HG03342 (cell line): ENCODE measurements around the gene XRN1.
"Not testable (repeated sequence)": the region's sequence is repeated elsewhere in the genome, so short reads cannot be mapped to it uniquely, and the experiment has no call there.

Source experiments
- ATAC-seq: cut with Tn5 transposase; IDR thresholded peaks from one replicate; pipeline ENCODE4 v1.9.1; 2021; ENCODE audit warnings: mild to moderate bottlenecking, moderate library complexity; ENCODE audit not compliant: unreplicated experiment

XRN1 gene, protein sequence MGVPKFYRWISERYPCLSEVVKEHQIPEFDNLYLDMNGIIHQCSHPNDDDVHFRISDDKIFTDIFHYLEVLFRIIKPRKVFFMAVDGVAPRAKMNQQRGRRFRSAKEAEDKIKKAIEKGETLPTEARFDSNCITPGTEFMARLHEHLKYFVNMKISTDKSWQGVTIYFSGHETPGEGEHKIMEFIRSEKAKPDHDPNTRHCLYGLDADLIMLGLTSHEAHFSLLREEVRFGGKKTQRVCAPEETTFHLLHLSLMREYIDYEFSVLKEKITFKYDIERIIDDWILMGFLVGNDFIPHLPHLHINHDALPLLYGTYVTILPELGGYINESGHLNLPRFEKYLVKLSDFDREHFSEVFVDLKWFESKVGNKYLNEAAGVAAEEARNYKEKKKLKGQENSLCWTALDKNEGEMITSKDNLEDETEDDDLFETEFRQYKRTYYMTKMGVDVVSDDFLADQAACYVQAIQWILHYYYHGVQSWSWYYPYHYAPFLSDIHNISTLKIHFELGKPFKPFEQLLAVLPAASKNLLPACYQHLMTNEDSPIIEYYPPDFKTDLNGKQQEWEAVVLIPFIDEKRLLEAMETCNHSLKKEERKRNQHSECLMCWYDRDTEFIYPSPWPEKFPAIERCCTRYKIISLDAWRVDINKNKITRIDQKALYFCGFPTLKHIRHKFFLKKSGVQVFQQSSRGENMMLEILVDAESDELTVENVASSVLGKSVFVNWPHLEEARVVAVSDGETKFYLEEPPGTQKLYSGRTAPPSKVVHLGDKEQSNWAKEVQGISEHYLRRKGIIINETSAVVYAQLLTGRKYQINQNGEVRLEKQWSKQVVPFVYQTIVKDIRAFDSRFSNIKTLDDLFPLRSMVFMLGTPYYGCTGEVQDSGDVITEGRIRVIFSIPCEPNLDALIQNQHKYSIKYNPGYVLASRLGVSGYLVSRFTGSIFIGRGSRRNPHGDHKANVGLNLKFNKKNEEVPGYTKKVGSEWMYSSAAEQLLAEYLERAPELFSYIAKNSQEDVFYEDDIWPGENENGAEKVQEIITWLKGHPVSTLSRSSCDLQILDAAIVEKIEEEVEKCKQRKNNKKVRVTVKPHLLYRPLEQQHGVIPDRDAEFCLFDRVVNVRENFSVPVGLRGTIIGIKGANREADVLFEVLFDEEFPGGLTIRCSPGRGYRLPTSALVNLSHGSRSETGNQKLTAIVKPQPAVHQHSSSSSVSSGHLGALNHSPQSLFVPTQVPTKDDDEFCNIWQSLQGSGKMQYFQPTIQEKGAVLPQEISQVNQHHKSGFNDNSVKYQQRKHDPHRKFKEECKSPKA (N-terminal part only)

DNA sequence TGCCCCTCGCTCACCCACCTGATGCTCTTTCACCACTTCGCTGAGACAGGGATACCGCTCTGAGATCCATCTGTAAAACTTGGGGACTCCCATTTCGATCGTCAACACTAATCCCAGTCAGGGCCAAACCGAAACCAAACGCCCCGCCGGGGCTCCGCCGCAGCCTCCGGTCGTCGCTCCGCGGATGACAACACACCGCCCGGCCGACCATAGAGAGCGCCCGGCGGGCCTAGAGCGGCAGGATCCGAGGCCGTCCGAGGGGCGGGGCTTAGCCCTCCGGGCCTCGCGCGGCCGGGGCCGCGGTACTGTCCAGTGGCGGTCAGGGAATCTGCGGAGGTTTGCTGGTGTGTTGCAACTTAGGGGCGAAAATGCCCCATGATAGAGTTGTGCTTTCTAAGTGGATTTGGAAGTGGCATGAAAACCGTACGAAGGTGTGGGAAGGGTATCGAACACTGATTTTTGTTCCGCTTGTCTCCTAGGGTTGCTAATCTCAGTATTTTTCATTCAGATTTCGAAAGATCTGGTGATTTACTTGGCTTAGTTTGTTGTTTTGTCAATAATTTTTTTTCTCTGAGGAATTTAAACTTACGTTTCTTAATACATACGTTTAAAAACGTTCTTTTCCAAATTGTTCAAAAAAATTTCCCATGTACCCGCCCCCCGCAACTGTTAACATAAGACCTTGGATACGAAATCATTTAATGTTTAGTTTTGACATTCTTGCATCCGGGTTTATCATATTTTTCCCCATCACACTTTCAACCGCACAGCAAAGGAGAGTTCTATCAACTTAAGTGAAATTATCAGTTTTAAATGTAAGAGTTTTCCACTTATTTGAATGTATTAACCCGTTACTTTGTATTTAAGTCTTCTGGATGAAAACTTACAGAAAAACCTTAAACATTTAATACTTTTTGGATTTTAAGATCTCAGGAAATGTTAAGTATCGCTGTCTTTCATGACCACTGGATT is at the start of gene XRN1:
TSS of gene XRN1 (minus strand) at position 186 of the 972 bp plus-strand sequence. CDS start at position 93, 93 bp downstream.
- ATAC-seq = peak; percentile 85

DNA sequence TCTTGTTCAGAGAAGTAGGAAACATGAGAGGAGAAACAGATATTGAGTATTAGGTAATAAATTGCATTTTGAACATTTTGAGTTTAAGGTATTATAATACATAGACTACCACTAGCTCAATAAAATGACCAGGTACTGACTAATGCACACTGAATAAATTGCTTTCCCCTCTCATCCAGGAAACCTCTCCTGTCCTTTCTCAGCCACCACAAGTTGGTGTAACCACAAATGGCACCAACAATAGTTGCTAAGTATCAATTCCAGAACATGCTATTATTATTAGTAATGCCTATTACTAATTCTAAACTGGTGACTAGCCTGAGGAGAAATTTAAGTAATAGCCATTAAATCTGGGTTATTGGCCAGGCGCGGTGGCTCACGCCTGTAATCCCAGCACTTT is 47.3 kb upstream of the XRN1 start:
- no peak for ATAC-seq

DNA sequence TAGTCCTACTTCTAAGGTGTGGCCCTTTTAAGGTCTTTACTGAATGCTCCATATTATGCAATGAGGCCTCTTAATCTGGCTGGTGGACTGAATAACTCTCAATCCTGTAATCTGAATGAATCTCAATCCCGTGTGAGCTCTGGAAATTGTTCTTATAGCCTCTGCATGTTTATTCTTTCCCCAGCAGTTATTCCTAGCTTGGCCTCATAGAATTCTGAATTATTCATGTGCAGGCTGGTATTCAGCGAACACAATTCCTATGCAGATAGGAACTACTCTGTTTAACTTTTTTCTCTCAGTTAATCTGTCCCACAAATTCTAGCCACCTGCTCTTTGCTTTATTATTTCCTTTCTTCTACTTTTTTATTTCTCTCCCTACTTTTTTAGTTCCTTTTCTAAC is 44.3 kb upstream of the XRN1 start:
- no peak for ATAC-seq

DNA sequence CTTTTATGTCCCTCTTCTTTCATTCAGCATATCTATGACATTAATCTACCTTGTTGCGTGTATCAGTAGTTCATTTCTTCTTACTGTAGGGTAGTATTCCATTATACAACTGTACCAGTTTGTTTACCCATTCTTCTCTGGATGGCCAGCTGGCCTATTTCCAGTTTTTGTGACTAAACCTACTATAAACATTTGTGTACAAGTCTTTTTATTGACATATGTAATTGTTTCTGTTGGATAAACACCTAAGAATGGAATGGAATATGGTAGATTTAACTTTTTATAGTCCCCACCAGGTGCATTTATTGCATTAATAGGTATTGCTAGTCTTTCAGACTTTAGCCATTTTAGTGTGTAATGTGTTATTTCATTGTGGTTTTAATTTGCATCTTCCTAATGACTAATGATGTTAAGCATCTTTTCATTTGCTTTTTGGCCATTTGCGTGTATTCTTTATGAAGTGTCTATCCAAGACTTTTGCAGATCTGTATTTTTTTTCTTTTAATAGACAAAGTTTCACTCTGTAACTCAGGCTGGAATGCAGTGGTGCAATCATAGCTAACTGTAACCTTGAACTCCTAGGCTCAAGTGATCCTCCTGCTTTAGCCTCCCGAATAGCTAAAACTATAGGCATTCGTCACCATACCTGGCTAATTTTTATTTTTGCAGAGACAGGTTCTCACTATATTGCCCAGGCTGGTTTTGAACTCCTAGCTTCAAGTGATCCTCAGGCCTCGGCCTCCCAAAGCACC is 41.9 kb upstream of the XRN1 start:
- no peak for ATAC-seq

DNA sequence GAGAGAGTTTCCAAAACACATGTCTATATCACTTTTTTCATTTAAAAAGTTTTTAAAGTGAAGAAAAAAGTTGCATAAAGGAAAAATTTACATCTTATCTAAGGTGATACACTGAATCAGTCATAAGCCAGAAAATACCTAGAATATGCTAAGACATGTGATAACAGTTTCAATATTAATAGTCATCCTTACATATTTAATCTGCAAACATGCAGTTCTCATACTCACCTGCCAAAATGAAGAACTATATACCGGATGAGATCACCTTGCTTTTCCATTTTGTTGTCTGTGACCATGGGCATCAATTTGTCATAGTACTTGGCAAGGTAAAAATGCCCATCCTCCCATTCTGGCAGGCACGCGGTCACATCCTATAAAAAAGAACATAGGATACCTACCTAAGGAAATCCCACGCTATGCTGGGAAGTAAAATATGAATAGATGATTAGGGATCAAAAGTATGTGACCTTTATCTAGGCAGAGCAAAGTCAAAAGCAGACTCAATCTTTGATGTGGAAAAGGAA is 37.1 kb upstream of the XRN1 start:
- no peak for ATAC-seq

DNA sequence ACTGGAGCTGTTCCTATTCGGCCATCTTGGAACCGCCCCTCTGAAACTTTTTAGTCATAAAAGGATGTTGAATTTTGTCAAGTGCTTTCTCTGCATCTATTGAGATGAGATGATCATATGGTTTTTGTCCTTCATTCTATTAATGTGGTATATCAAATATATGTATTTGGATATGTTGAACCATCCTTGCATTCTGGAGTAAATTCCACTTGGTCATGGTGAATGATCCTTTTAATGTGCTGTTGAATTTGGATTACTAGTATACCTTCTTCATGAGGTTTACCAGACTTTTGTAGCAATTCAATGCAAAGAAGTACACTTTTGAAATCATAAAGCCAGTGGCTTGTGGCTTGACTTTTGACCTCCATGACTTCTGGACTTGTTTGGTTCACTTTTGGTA is 33.4 kb upstream of the XRN1 start:
- no peak for ATAC-seq

DNA sequence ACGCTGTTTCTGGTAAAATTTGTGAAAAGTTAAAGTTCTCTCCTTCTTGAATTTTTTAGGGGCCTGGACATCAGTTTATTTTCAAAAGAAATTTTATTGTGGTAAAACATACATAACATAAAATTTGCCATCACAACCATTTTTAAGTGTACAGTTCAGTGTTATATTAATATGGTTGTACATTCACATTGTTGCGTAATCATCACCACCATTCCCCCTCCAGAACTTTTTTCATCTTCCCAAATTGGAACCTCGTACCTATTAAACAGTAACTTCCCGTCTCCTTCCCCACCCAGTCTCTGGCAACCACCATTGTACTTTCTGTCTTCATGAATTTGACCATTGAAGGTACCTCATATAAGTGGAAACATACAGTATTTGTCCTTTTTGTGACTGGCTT is 23.0 kb upstream of the XRN1 start:
- ATAC-seq = no peak

DNA sequence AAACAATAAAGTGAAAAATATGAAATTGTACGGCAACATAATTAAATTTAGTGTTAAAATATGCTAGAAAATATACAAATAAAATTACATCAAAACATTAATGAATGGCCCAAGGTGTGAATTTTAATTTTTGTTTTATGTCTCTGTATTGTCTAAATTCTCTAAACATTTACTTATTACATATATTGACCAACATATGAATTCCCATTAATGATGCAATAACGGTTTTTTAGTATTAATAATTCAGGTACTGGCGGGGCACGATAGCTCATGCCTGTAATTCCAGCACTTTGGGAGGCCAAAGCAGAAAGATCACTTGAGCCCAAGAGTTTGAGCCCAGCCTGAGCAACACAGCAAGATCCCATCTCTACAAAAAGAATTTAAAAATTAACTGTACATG is 20.6 kb upstream of the XRN1 start:
- ATAC-seq = no peak

DNA sequence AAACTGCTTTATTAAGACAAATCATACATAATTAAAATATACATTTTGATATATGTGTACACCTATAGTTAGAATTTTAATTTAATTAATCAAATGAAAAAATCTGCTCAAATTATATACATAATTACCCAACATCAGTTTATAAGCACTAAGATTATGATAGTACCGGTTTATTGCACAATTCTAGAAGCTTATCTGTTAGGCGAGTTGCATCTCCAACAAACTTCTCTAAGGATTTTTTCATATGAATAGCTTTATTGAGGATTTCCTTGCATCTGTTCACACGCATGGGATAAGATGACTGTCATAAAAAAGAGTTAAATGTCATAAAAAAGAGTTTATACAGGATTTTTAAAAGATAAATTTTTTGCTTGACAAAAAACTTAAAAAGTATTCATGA is 19.9 kb upstream of the XRN1 start:
- ATAC-seq = no peak

DNA sequence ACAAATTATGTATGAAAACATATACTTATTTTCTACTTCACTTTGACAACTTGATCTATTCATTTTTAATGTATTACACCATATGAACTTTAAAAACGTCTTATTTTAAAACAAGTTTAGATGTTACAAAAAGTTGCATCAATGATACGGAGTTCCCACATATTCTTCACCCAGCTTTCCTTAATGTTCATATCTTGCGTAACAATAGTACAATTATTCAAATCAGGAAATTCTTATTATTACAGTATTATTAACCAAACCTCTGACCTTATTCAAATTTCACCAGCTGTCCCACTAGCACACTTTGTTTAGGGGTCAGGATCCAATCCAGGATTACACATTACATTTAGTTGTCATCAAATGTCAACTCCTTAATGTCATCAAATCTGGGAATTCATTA is 12.9 kb upstream of the XRN1 start:
- ATAC-seq = no peak

DNA sequence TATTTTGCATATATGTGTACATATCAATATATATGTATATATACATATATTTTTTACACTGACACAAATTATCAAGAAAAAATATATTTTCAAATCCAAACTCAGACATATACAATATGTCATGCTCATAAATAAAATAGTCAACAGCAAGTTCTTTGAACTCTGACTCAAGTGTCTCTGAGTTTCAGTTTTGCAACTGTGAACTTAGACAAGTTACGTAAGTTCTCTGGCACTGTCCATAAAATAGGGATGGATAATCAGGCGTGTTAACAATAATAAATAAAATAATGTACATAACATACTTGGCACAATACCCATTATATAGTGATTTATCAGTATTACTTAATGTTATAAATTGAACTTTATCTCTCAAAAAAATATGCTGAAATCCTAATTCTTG is 12.1 kb upstream of the XRN1 start:
- ATAC-seq = no peak

DNA sequence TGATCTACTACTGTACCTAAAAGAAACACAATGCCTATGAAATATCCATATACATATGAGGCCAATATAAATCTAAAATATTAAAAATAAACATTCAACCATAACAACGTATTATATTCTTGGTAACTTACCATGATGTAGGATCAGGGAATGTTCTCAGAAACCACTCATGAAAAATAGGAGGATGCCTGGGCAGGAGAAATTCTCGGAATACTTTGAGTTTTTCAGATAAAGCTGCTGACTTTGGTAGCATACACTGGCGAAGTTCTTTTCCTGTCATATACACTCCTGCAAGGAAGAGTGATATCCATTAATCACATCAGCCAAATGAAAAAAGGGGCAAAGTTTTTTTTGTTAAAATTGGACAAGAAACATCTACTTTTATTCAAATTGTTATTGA is 11.3 kb upstream of the XRN1 start:
- ATAC-seq = no peak

DNA sequence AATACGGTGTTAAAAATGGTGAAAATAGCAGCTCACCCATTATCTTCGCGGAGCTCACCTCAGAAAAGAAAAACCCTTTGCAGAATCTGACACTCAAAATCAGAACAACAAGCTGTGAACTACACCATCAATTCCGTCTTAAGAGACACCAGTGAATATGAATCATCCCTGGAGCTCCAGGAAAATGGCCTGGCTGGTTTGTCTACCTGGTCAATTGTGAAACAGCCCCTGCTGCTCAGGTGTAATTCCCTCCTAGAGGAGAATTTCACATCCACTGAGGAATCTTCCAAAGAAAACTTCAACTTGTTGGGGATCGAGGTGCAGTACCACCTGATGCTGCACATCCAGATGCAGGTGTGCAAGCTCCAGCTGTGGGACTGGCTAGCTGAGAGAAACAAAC is 3.0 kb upstream of the XRN1 start:
- no peak for ATAC-seq

DNA sequence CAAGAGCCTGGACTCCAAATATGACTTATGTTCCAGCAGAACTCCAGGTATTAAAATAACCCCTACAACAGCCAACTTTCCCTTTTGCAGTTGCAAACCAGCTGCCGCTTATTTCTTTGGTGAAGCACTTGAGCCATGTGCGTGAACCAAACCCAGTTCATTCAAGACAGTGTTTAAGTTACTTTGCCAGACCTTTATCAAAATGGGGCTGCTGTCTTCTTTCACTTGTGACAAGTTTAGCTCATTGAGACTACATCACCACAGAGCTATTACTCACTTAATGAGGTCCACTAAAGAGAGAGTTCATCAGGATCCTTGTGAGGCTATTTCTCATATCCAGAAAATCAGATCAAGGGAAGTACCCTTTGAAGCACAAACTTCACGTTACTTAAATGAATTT is 2.4 kb upstream of the XRN1 start:
- ATAC-seq = no peak

DNA sequence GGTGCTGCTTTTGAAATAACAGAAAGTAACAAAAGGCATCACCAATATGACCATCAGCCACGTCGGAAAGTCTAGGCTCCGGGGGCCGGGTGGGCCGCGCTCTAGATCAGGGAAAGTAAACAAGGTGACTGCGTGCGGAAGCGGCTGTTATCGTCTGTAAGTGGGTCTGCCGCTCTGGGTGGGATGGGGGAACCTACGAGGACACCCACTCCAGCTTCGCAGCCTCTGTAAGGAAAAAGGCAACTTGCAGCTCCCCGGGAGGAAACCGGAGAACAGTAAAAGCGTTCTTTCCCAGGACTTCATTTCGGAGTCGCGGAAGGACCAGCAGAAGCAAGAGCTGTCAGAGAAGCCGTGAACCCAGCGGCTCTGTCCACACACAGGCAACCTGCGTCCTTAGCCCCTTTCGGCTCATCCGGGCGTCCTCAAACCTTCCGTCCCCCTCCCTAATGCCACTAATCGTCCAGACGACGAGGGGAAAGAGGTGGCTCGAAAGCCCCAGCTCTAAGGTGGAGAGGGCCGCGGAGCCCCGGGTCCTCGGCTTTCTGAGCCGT is 461 bp downstream of the XRN1 start:
- ATAC-seq = peak; percentile 23

DNA sequence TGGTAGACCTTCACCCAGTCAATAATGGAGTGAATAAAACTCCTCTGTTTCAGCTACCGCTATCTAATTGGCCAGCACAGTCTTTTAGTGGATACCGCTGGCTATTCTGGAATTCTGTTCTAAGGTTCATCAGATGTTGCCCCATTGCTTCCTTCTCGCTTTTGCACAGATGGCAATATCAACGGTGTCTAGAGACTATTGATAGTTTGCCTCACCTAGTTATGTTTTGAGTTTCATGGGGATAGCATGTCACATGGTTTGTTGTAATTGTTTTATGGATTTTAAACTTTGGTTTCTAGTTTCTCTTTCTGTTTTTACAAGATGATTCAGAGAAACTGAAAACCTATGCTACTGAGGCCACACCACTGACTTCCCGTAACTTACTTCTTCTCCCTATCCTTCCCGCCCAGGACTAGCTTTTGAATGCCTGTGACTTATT is 2.0 kb downstream of the XRN1 start:
- ATAC-seq = peak; percentile 56

DNA sequence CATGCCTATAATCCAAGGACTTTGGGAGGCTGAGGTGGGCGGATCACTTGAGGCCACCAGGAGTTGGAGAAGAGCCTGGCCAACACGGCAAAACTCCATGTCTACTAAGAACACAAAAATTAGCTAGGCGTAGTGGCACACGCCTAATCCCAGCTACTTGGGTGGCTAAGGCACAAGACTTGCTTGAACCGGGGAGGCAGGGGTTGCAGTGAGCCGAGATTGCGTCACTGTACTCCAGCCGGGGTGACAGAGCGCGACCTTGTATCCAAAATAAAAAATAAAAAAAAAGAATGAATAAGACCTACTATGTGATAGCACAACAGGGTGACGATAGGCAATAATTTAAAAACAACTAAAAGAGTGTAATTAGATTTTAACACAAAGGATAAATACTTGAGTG is 3.5 kb downstream of the XRN1 start:
- no peak for ATAC-seq

DNA sequence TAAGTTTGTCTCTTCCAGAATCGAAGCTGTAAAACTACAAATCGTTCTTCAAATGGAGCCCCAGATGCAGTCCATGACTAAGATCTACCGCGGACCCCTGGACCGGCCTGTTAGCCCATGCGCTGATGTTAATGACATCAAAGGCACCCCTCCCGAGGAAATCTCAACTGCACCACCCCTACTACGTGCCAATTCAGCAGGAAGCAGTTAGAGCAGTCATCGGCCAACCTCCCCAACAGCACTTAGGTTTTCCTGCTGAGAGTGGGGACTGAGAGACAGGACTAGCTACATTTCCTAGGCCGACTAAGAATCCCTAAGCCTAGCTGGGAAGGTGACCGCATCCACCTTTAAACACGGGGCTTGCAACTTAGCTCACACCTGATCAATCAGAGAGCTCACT is 4.8 kb downstream of the XRN1 start:
- ATAC-seq = not testable (repeated sequence)
